HG03196 (cell line): ENCODE measurements around the gene CDRT15.
"Not testable (repeated sequence)": the region's sequence is repeated elsewhere in the genome, so short reads cannot be mapped to it uniquely, and the experiment has no call there.

Source experiments
- ATAC-seq: cut with Tn5 transposase; IDR thresholded peaks from one replicate; pipeline ENCODE4 v1.9.1; 2021; ENCODE audit not compliant: unreplicated experiment

CDRT15 gene

GRCh38 chr17:14186443-14186842 lies 50.2 kb downstream of the CDRT15 start:
- ATAC-seq, result not testable (repeated sequence)
